Astrocyte of the cerebellum (primary cell): ENCODE measurements around the gene MAP3K10.
"Not testable (repeated sequence)": the region's sequence is repeated elsewhere in the genome, so short reads cannot be mapped to it uniquely, and the experiment has no call there.

Experiments used
- DNase-seq: peaks from one replicate; pipeline ENCODE4 v3.0.0-alpha.2; 2011; ENCODE audit warnings: low read depth
- H3K4me3 ChIP-seq: 2 replicates; pipeline ENCODE4 v1.5.1; 2011; ENCODE audit warnings: mild to moderate bottlenecking, low read depth, low read length, moderate library complexity
- in situ Hi-C: cut with HindIII; loops from 2 replicates; pipeline ENCODE4 v1.10.0; 2017; ENCODE audit warnings: low sequenced_read_pairs
- TF ChIP-seq, protein P1 (sequence below): IDR thresholded peaks from 2 replicates; pipeline ENCODE4 v1.5.1; 2012; ENCODE audit warnings: low read length, low read depth, moderate library complexity, mild to moderate bottlenecking; ENCODE audit errors: missing control alignments

Gene MAP3K10

DNA sequence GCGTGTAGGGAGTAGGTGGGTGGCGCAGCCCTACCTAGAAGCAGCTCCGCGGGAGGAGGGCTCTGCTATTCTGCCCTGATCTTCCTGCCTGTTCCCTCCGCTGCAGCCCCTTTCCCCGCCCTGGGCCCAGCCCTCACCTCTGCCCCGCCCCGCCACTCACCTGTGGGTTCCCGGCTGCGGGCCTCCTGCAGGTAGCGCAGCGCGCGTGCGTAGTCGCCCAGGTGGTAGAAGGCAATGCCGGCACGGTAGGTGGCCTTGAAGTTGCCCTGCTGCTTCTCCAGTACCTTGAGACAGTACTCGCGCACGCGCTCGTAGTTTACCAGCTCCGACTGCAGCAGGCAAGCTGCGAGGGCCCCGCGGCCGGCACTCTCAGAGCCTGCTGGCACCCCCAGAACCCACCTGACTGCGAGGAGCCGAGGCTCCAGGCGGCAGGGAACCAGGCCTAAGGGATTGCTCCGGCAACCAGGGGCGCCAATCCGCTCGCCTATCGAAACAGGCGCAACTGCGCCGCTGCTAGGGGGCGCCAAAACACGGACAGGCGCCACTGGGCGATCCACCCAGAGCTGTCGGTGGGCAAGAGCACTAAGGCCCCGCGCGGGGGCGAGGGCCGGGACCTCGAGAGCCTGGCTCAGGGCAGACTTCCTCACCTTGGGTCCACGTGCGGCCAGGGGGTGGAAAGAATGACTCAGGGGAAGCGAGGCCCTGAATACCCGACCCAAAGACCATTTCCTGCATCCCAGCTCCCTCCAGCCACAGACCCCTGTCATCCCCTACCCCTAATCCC lies 26.0 kb downstream of the MAP3K10 start:
- TF ChIP-seq, protein P1, sequence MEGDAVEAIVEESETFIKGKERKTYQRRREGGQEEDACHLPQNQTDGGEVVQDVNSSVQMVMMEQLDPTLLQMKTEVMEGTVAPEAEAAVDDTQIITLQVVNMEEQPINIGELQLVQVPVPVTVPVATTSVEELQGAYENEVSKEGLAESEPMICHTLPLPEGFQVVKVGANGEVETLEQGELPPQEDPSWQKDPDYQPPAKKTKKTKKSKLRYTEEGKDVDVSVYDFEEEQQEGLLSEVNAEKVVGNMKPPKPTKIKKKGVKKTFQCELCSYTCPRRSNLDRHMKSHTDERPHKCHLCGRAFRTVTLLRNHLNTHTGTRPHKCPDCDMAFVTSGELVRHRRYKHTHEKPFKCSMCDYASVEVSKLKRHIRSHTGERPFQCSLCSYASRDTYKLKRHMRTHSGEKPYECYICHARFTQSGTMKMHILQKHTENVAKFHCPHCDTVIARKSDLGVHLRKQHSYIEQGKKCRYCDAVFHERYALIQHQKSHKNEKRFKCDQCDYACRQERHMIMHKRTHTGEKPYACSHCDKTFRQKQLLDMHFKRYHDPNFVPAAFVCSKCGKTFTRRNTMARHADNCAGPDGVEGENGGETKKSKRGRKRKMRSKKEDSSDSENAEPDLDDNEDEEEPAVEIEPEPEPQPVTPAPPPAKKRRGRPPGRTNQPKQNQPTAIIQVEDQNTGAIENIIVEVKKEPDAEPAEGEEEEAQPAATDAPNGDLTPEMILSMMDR, result no peak
- in situ Hi-C loops, result no loop called here
- DNase-seq, result no peak
- H3K4me3 ChIP-seq, result no peak overlapping the region

DNA sequence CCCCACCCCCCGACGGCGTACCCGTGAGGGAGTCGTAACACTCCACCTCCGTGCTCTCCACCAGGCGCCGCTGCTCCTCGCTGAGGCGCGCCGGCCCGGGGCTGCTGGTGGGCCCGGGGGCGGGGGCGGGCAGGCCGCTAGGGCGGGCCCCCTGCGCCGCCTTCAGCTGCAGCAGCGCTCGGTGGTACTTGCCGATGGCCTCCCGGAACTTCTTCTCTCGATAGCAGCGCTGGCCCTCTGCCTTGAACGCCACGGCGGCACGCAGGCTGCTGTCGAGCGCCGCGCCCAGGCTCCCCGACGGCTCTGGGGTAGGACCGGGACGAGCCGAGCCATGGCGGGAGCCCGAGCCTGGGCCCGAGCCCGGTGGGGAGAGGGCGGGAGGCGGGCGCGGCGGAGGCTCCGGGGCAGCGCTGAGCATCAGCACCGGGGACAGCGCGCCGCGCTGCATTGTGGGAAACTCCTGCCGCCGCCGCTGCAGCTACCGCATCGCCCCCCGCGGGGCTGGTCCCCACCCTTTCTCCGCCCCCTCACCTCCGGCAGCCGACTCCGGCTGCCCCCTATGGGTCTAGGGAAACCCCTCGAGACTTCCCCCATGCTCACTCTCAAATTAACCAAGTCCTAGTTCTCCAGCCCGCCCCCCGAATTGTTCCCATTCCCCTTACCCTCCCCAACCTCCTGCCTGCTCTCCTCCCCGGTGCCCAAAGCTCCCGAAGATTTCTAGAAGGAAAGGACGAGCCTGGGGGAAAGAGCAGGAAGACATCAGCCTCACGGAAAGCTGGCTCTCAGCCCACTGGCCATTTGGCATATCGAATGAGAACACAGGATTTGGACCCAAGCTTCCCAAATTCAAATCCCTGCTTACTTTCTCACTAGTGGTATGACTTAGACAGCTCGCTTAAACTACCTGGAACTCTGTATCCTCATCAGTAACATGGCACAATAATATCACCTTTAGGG lies 27.0 kb downstream of the MAP3K10 start, which contains the start of gene TTC9B:
Gene TTC9B (minus strand): TSS at position 451 of the 957 bp plus-strand sequence. CDS start 3 bp downstream, at position 448.
- DNase-seq, result no peak
- H3K4me3 ChIP-seq, result no peak within 1 kb of the TSS
- in situ Hi-C loops, result no loop called here
- TF ChIP-seq, protein P1, result no peak

DNA sequence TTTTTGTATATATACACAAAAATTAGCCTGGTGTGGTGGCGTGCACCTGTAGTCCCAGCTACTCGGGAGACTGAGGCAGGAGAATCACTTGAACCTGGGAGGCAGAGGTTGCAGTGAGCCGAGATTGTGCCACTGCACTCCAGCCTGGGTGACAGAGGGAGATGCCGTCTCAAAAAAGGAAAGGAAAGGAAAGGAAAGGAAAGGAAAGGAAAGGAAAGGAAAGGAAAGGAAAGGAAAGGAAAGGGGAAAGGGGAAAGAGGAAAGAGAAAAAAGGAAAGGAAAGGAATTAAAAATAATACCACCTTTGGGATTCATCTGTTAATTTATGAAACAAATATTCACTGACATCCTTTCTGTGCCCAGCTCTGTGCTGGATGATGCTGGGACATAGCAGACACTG lies 27.8 kb downstream of the MAP3K10 start:
- H3K4me3 ChIP-seq, in situ Hi-C loops, DNase-seq: not testable (repeated sequence)

DNA sequence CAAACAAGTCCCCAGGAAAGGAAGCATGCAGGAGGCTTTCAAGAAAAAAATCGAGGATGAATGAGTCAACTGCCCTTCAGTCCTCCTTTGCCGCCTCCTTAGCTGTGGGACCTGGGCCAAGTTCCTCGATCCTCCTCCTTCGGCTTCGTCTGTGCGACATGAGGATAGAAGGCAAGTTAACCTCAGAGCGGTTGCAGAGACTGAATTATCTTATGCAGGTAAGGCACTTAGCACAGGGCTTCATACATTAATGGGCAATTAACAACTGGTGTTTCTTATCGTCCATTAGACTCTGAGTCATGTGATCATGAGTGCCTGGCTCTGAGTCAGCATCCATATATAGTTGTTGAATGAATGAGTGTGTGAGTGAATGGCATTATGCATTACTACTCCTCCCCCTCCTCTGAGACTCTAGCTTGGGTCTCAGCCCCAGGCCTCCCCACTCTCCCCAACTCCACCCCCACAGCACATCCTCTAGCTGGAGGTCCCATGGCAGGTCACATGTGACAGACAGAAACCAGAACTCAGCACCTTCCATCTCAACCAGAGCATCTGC lies 28.6 kb downstream of the MAP3K10 start:
- TF ChIP-seq, protein P1, result no peak
- H3K4me3 ChIP-seq, result no peak overlapping the region

DNA sequence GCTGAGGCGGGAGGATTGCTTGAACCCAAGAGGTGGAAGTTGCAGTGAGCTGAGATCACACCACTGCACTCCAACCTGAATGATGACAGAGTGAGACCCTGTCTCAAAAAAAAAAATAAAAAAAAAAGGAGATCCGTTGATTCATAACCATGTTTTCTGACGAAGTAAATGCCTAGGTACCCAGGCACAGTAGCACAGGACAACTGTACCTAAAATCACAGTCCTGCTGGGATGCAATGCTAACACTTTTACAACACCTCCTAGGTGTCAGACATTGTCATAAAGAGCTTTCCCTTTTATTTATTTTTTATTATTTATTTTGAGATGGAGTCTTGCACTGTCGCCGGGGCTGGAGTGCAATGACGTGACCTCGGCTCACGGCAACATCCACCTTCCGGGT lies 29.4 kb downstream of the MAP3K10 start:
- DNase-seq, result no peak
- in situ Hi-C loops, result no loop called here
- no peak overlapping the region for H3K4me3 ChIP-seq
- TF ChIP-seq, protein P1, result no peak

More for the DNA sequence above, 28.6 kb downstream of the MAP3K10 start:
- DNase-seq, result no peak
- in situ Hi-C loops, result no loop called here

DNA sequence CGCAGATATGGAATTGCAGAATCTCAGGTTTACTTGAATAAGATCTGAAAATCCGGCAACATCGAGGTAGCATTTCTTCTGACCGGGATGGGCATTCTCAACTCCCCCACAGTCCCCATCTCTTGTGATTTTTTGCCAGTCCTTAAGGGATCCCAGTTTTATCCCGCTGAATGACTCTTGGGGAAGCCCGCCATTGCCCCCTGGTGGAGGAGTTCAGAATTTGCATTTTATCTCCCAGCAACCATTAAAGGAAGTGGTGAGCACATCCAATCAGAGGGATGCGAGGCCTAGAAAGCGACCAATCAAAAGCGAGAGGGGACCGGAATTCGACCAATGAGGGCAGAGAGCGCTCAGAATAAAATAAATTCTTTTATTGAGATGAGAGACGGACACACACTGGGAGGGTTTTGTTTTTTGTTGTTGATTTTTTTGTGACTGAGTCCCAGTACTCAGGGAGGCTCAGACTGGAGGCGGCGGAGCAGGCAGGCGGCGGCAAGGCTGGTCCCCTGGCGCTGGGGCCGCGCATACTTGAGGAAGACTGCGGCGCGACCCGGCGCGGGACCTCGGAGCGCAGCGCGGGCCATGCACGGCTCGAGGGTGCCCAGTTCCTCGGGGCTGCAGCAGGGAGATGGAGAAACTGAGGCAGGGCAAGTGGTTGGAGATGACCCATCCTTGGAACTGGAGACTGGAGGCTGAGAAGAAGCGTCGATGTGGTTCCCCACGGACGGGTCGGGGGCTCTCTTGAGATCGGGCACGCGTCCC lies 30.8 kb downstream of the MAP3K10 start:
- TF ChIP-seq, protein P1, result peak; percentile 88
- in situ Hi-C loops, result no loop called here
- no peak overlapping the region for H3K4me3 ChIP-seq
- peak; percentile 89 for DNase-seq
